Measurements from ENCODE around the gene GFPT2.

DNA sequence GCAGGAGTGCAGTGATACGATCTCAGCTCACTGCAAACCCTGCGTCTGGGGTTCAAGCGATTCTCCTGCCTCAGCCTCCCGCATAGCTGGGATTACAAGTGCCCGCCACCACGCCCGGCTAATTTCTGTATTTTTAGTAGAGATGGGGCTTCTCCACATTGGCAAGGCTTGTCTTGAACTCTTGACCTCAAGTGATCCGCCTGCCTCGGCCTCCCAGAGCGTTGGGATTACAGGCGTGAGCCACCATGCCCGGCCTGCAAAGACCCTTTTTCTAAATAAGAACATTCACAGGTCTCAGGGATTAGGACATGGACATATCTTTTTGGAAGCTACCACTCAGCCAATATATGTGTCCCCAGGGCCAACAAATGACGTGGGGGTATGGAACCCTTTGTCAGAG is 49.6 kb upstream of the GFPT2 start:
- TF ChIP-seq, protein P1, sequence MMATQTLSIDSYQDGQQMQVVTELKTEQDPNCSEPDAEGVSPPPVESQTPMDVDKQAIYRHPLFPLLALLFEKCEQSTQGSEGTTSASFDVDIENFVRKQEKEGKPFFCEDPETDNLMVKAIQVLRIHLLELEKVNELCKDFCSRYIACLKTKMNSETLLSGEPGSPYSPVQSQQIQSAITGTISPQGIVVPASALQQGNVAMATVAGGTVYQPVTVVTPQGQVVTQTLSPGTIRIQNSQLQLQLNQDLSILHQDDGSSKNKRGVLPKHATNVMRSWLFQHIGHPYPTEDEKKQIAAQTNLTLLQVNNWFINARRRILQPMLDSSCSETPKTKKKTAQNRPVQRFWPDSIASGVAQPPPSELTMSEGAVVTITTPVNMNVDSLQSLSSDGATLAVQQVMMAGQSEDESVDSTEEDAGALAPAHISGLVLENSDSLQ (IDR thresholded peaks at IDR 0.05): no peak
- TF ChIP-seq ZNF274 (IDR thresholded peaks at IDR 0.05; ENCODE audit: insufficient read depth, insufficient read length) (no peak), MXI1 (IDR thresholded peaks at IDR 0.05; ENCODE audit: low read depth, low read length) (no peak), RFX5 (IDR thresholded peaks at IDR 0.05; ENCODE audit: low read depth, low read length) (no peak), JUND (IDR thresholded peaks at IDR 0.05; ENCODE audit: low read depth, low read length) (no peak), NFIC (IDR thresholded peaks at IDR 0.05; ENCODE audit: low read depth, low read length) (no peak), NFYA (IDR thresholded peaks at IDR 0.05; ENCODE audit: borderline replicate concordance, low read depth, low read length) (no peak), EP300 (IDR thresholded peaks at IDR 0.05; ENCODE audit: borderline replicate concordance in 1 of 2, control insufficient read depth in 1 of 2, low read depth in 2 of 2, low read length in 2 of 2) (no peak), ZBED1 (IDR thresholded peaks at IDR 0.05; ENCODE audit: borderline replicate concordance) (no peak)
- TF ChIP-seq, protein P2, sequence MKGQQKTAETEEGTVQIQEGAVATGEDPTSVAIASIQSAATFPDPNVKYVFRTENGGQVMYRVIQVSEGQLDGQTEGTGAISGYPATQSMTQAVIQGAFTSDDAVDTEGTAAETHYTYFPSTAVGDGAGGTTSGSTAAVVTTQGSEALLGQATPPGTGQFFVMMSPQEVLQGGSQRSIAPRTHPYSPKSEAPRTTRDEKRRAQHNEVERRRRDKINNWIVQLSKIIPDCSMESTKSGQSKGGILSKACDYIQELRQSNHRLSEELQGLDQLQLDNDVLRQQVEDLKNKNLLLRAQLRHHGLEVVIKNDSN (IDR thresholded peaks at IDR 0.05; ENCODE audit: borderline replicate concordance, extremely low read length, insufficient read depth, low read depth, low read length): no peak
- TF ChIP-seq, protein P3, sequence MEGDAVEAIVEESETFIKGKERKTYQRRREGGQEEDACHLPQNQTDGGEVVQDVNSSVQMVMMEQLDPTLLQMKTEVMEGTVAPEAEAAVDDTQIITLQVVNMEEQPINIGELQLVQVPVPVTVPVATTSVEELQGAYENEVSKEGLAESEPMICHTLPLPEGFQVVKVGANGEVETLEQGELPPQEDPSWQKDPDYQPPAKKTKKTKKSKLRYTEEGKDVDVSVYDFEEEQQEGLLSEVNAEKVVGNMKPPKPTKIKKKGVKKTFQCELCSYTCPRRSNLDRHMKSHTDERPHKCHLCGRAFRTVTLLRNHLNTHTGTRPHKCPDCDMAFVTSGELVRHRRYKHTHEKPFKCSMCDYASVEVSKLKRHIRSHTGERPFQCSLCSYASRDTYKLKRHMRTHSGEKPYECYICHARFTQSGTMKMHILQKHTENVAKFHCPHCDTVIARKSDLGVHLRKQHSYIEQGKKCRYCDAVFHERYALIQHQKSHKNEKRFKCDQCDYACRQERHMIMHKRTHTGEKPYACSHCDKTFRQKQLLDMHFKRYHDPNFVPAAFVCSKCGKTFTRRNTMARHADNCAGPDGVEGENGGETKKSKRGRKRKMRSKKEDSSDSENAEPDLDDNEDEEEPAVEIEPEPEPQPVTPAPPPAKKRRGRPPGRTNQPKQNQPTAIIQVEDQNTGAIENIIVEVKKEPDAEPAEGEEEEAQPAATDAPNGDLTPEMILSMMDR (IDR thresholded peaks at IDR 0.05 in 2 of 3, conservative IDR thresholded peaks at IDR 0.05 in 1 of 3; ENCODE audit: control insufficient read depth in 2 of 3, extremely low read depth in 1 of 3, insufficient read depth in 1 of 3, low read depth in 3 of 3, low read length in 3 of 3): no peak

Measured in GM12878 (cell line).